NCI-H1930 (cell line): Measurements from ENCODE around the gene TMEM202.
"Not testable (repeated sequence)": the region's sequence is repeated elsewhere in the genome, so short reads cannot be mapped to it uniquely, and the experiment has no call there.

ENCODE experiments used
- DNase-seq, 2 experiments: peaks; one replicate each; lab custom pipeline; 2025; lab: John Stamatoyannopoulos, UW

TMEM202 gene

GRCh38 chr15:72404356-72404755 lies 6.3 kb downstream of the TMEM202 start:
- no peak for DNase-seq

GRCh38 chr15:72404841-72405240 lies 6.7 kb downstream of the TMEM202 start:
- DNase-seq, result no peak

GRCh38 chr15:72406936-72407335 lies 8.8 kb downstream of the TMEM202 start:
- no peak for DNase-seq

GRCh38 chr15:72411111-72411510 lies 13.0 kb downstream of the TMEM202 start:
- no peak for DNase-seq

GRCh38 chr15:72411544-72411943 lies 13.4 kb downstream of the TMEM202 start:
- no peak for DNase-seq

GRCh38 chr15:72413337-72413736 lies 15.2 kb downstream of the TMEM202 start:
- DNase-seq, result not testable (repeated sequence)

- DNase-seq, result no peak
Measured at GRCh38 chr15:72415304-72415703, 17.2 kb downstream of the TMEM202 start.

- DNase-seq, result not testable (repeated sequence)
Measured at GRCh38 chr15:72419768-72420167, 21.7 kb downstream of the TMEM202 start.

- no peak for DNase-seq
Measured at GRCh38 chr15:72420576-72420975, 22.5 kb downstream of the TMEM202 start.

- no peak for DNase-seq
Measured at GRCh38 chr15:72421484-72421883, 23.4 kb downstream of the TMEM202 start.

GRCh38 chr15:72423256-72423655 lies 25.2 kb downstream of the TMEM202 start:
- DNase-seq, result no peak

GRCh38 chr15:72426753-72427152 lies 28.6 kb downstream of the TMEM202 start:
- no peak for DNase-seq

GRCh38 chr15:72437650-72438316 lies 39.7 kb downstream of the TMEM202 start:
- DNase-seq, result no peak

- not testable (repeated sequence) for DNase-seq
Measured at GRCh38 chr15:72442848-72443247, 44.7 kb downstream of the TMEM202 start.

GRCh38 chr15:72445426-72445825 lies 47.3 kb downstream of the TMEM202 start:
- no peak for DNase-seq

GRCh38 chr15:72450805-72451204 lies 52.7 kb downstream of the TMEM202 start:
- DNase-seq, result no peak

- DNase-seq, result no peak
Measured at GRCh38 chr15:72451224-72451623, 53.1 kb downstream of the TMEM202 start.

- DNase-seq, result no peak
Measured at GRCh38 chr15:72456684-72457083, 58.6 kb downstream of the TMEM202 start.
